ENCODE results near the gene WDR83. TPM values are rescaled to one million over a fixed set of nuclear protein-coding genes. Genes with fewer than 3 reads are reported as not detected.

The WDR83 gene
- total and polyA plus RNA-seq, 10 of the 15 experiments (the other 5 are each of a cell fraction or from before 2014, with no cell fraction given): 0.58 to 17.7 (median 10.8) TPM

GRCh38 chr19:12681074-12681987 lies 14.7 kb downstream of the WDR83 start, which contains the start of gene DHPS (continued):
- TF ChIP-seq REST (IDR thresholded peaks at IDR 0.05; ENCODE audit: low read depth, low read length): no peak
- no peak for TF ChIP-seq NR2C2 (IDR thresholded peaks at IDR 0.05; ENCODE audit: borderline replicate concordance, control insufficient read depth, insufficient read length, low read depth)
- TF ChIP-seq FOS (IDR thresholded peaks at IDR 0.05; ENCODE audit: borderline replicate concordance, extremely low read depth, insufficient read length): peak; percentile 12
- no peak for TF ChIP-seq ZZZ3 (IDR thresholded peaks at IDR 0.05; ENCODE audit: control insufficient read depth, insufficient read length, low read depth)
- peak; percentile 85 for TF ChIP-seq USF1 (IDR thresholded peaks at IDR 0.05; ENCODE audit: borderline replicate concordance, extremely low read length, insufficient read depth, low read depth, low read length)
- TF ChIP-seq RUNX3 (IDR thresholded peaks at IDR 0.05; ENCODE audit: low read length): peak; percentile 59; the same call in 1 of the 2 replicates
- no peak; the same call in 1 of the 2 replicates for TF ChIP-seq FOXM1 (IDR thresholded peaks at IDR 0.05; ENCODE audit: low read depth, low read length)
- TF ChIP-seq RCOR1 (conservative IDR thresholded peaks at IDR 0.05; ENCODE audit: low read depth, low read length): no peak; the same call in 1 of the 2 replicates
- TF ChIP-seq GATAD2B (conservative IDR thresholded peaks at IDR 0.05; ENCODE audit: low read depth): no peak; the same call in 1 of the 2 replicates
- no peak for TF ChIP-seq CBX3 (IDR thresholded peaks at IDR 0.05; ENCODE audit: borderline replicate concordance, low read depth)
- TF ChIP-seq NRF1 (conservative IDR thresholded peaks at IDR 0.05; ENCODE audit: low read depth, low read length): no peak
- TF ChIP-seq ZNF687 (IDR thresholded peaks at IDR 0.05): no peak
- TF ChIP-seq EGR1 (IDR thresholded peaks at IDR 0.05; ENCODE audit: borderline replicate concordance in 1 of 2, low read depth in 2 of 2, low read length in 2 of 2): peak in 1 of 2 experiments; percentile 76; a peak in 2 of 3 replicates
- TF ChIP-seq BACH1 (IDR thresholded peaks at IDR 0.05; ENCODE audit: borderline replicate concordance): no peak
- TF ChIP-seq SREBF1 (IDR thresholded peaks at IDR 0.05; ENCODE audit: low read length): no peak
- peak; percentile 98 for TF ChIP-seq YY1 (IDR thresholded peaks at IDR 0.05; ENCODE audit: low read depth, low read length)
- TF ChIP-seq STAT1 (conservative IDR thresholded peaks at IDR 0.05): no peak
- TF ChIP-seq RBBP5 (conservative IDR thresholded peaks at IDR 0.05): no peak
- peak; percentile 86 for TF ChIP-seq LARP7 (IDR thresholded peaks at IDR 0.05)
- TF ChIP-seq PBX3 (IDR thresholded peaks at IDR 0.05; ENCODE audit: insufficient replicate concordance, low read depth, low read length): no peak
